Fibroblast of skin of abdomen (primary cell): ENCODE measurements around the gene REC114. TPM values are rescaled to one million over a fixed set of nuclear protein-coding genes. Genes with fewer than 3 reads are reported as not detected.
"Not testable (repeated sequence)": the region's sequence is repeated elsewhere in the genome, so short reads cannot be mapped to it uniquely, and the experiment has no call there.

ENCODE experiments used
- DNase-seq: peaks from one replicate; pipeline ENCODE4 v3.0.0-alpha.2; 2013
- polyA plus RNA-seq, 2 experiments: library from polyadenylated mRNA; unstranded; fragments of 120-200 nt; gene quantifications; one replicate each; pipeline ENCODE4 v1.2.1, GENCODE V29; 2013; ENCODE audit not compliant: insufficient read length in 2 of 2

The REC114 gene, protein sequence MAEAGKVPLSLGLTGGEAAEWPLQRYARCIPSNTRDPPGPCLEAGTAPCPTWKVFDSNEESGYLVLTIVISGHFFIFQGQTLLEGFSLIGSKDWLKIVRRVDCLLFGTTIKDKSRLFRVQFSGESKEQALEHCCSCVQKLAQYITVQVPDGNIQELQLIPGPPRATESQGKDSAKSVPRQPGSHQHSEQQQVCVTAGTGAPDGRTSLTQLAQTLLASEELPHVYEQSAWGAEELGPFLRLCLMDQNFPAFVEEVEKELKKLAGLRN
- not detected for polyA plus RNA-seq (2013, experiment 1 of 2; ENCODE audit: insufficient read length)
- polyA plus RNA-seq (2013, experiment 2 of 2; ENCODE audit: insufficient read length), result not detected

DNA sequence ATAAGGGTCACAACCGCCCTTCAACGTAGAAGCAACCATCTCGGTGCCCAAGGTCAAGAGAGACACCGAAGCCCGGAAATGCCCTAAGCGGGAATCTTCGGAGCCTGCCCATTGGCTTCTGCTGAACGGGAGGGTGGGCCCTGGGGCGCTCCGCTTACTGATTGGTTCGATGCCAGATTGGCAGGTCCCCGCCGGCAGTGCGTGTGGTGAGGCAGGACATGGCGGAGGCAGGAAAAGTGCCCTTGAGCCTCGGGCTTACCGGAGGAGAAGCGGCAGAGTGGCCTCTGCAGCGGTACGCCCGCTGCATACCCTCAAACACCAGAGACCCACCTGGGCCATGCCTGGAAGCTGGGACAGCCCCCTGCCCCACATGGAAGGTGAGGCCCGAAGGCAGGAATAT is at the start of gene REC114:
TSS of gene REC114 (plus strand) at position 197 of the 400 bp plus-strand sequence. CDS start at position 219, 22 bp downstream.
- DNase-seq, result no peak

DNA sequence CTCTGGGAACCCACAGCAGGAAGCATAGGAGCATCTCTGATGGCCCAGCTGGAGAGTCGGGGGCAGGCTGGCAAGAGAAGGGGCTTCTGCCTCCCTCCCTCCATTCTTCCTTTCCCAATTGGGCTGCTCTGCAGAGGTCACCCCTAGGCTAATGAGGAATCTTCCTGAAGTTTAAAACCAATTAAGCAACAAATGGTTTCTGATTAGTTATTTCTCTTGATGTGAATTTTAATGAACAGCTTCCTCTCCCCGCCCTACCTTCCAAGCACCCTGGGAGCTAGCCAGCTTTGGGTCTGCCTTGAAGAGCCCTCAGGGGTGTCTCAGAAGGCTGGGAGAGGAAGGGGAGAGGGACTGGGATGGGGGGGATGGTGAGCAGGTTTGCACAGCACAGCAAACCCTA is 49.6 kb upstream of the REC114 start:
- no peak for DNase-seq

DNA sequence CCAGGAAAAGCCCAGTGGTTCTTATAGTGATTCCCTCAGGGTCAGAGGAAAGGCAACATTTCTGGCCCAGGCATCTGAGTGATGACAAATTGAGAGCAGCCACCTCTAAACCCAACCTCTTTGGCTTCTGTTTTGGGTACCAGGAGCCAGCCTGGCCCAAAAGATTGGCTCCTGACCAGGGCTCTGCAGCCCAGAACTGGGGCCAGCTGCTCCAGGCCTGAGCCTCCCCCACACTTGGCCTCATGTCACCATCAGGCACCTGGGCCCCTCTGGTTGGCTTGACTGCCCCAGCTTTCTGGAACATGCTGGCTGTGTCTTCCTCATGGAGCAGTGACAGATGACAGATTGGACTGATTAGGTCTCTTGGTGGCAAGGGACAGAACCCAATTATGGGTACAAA is 48.2 kb upstream of the REC114 start:
- DNase-seq, result no peak

DNA sequence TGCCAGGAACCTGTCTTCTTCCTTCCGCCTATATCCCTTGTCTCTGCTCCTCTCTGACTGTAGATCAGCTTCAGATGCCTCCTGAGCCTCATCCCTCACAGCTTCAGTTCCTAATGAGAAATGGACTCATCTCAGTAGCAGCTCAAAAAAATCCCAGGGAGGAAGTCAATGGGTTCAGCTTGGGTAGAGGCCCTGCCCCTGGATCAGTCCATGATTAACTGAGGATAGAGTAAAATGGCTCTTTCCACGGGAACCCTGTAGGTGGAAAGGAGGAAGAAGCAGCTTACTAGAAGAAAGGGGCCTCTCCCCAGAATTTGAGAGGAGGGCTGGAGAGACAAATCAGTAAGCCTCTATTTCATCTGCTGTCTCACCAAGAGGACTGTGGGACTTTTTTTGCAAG is 47.3 kb upstream of the REC114 start:
- DNase-seq, result no peak

DNA sequence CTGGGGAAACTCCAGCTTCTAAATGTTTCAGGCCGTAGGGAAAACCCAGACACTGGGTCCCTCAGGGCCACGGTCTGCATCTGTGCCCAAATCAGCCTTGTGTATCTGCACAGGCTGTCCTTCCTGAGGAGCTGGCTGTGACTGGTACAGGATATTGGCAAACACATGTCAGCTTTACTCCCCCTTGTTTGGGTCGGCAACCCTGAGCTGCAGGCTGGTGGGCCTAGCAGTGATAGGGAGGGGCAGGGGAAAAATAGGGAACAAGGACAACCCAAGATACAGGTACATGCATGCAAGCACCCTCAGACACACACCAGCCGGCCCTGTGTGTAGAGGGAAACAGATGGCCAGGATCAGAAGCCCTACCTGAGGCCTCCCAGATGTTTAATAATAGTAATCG is 45.5 kb upstream of the REC114 start:
- DNase-seq, result no peak

DNA sequence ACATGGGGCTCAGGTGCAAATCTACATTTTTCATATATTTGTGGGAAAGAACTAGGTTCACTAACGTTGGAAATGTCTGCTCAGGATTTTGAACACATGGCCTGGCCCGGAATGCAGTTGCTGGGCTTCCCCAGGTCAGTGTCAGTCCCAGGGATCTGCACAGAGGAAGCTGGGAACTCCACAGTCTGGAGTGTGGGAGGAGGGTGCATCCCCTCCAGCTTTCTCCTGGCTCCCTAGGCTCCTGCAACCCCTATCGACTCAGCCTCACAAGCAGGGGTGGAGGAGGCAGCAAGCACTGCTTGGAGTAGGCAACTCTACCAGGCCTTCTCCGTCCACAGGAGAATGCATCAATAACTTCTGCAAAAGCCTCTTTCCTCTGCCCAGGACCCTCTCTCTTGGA is 44.1 kb upstream of the REC114 start:
- DNase-seq, result no peak

DNA sequence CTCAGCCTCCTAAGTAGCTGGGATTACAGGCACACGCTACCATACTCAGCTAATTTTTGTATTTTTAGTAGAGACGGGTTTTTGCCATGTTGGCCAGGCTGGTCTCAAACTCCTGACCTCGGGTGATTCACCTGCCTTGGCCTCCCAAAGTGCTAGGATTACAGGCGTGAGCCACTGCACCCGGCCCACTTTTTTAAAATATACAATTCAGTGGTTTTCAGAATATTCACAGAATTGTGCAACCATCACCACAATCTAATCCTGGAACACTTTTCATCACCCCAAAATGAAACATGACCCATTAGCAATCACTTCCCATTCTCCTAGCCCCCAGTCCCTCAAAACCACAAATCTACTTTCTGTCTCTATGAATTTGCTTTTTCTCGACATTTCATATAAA is 42.7 kb upstream of the REC114 start:
- peak; percentile 52 for DNase-seq

DNA sequence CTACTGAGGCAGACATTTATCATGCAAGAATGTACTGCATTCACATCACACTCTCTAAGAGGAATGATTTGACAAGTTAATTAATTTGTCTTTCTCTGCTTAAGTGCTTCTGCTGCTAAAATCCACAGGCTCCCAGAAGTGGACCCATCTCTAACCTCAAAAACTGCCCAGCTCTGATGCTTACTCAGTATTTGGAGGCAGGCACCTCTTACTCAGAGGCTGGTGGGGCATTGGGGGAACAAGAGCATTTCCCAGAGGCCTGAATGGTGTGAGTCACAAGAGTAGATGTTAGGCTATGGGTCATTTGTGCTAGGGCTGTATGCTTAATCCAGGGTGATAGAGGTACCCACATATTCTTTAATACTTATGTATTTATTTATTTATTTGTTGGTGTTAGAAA is 39.8 kb upstream of the REC114 start:
- no peak for DNase-seq

DNA sequence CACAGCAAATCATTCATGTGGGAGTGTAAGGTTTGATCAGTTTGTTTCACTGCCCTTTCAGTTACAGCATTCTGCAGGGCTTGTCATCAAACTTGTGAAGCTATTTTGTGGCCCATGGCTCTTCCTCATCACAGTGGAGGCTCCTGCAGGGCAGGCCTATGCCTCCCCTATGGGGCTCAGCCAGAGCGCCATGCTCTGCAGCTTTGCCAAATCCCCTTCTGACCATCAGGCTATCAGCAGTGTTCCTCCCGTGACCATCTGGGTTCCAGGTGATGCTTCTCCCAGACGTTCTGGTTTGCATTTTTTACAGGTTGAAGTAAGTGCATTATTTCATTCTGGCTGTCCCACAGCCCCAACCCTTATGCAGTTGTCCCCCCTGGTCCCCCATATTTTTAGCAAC is 28.1 kb upstream of the REC114 start:
- DNase-seq, result no peak

DNA sequence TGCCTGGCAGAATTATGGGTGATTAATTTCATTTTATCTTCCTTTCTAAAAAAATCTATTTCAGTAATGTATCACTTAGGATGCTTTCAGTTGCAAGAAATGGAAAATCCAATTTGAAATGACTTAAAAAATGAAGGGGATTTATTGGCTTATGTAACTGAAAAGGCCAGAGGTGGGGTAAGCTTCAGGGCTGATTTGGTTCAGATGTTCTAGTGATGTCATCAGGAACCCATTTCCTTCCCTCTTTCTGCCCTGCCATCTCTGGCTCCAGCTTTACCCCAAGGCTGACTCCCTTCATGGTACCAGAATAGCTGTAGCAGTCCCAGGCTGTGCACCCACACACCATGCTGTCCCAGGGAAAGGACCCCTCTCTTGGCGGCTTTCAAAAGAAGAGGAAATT is 18.5 kb upstream of the REC114 start:
- DNase-seq, result no peak

DNA sequence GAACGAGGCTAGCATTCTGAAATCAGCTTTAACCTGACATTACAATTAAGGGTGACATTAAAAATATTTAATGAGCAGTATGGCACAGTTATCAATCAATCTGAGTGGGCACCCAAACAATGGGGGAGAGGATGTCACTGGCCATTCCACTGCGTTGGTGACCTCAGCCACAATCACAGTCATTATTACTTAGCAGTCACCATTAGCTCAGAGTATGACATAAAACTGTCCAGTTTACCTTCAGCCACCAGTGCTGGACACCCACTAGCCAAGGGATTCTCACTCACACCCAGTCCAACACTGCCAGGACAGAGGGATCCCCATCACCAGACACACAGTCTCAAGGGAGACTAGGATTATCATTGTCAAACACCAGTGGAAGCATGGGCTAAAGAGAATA is 17.5 kb upstream of the REC114 start:
- DNase-seq, result no peak

DNA sequence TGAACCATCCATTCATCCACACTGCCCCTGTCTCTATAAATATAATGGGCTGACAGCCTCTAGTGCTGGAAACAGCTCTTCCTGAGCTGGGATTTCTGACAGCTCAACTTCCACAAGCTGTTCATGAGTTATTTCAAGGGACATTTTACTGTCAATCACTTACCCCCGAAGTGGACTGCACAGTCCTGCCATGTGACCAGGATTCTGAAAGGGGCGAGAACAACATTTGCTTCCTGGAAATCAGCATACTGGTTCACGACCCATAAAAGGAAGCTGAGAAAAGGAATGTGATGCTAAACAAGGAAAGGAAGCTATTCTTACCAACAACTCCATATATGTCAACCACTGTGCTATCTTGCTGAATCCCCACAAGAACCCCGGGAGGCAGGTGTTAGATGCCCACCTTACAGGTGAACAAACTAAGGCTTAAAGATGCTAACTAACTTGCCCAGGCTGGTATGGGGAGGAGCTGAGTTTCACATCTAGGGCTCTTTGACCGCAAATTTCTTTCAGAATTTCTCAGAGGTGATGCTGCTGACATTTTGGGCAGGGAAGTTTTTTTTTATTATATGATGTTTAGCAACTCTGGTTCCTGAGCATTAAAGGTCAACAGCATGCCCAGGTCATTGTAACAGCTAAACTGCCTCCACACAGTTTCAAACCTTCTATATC is 16.5 kb upstream of the REC114 start:
- no peak for DNase-seq

DNA sequence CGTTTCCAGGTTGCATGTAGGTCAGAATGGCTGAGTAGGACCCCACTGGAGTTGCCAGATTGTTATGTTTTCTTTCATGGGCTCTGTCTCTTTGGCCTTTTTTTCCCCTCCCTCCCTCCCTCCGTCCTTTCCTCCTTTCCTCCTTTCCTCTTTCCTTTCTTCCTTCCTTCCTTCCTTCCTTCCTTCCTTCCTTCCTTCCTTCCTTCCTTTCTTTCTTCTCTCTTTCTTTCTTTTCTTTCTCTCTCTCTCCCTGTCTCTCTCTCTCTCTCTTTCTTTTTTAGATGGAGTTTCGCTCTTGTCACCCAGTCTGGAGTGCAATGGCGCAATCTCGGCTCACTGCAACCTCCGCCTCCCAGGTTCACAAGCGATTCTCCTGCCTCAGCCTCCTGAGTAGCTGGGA is 11.6 kb upstream of the REC114 start:
- DNase-seq, result not testable (repeated sequence)

DNA sequence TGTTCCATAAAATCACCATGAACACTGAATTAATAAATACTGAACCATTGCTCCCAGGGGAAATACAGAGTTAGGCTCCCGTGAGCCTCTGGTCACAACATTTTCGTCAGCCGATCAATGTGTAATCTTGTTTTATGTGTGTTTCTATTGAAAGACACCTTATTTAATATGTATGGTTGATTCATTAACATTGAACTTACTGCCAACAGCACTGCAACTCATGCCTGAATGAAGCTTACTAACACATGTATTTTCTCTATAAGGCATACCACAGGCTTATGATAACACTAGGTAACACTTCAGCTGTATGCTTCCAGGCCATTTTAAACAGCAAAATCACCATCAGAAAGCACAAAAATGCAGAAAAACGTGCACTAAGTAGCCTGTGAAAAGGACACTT is 9.1 kb upstream of the REC114 start:
- DNase-seq, result no peak

DNA sequence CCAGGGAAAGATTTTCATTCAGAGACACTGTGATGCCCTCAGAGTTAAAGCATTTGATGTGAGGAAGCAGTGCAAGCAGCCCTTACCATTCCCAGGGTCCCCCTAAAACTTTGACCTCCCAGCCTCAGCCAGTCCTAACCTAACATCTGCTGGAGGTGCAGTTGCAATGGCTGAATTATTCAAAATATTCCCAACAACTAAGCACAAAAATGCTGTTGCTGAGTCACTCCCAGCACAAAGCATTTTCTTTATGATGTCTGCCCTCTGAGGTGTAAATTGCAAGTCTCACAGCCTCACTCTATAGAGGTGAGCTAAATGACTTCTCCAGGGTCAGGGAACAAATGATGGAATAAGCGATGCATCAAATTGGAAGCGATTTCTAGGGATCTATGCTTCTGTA is 6.4 kb upstream of the REC114 start:
- DNase-seq, result no peak

DNA sequence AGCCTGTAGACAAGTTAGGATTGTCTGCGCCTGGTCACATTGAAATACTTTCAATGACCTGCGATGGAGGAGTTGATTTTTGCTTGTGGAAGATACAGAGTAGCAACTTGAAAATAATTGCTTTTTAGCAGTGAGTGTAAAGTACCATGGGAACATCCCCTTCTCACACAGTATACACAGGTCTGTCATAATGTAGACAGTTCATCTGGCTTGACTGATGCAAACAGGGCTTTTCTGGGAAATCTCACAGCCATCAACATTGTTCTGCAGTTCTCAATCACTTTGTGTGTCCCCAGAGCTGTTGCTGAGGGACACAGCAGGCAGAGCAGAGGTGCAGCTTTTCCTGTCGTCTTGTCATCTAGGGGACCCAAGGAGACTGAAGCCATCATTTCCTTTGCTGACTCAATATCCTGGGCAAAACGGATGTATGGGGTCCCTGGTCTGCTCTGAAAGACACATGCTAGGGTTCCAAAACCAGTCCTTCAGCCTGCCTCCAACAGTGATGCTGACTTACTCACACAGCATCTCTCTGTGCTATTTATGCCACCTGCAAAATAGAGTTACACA is 5.3 kb upstream of the REC114 start:
- DNase-seq, result no peak

DNA sequence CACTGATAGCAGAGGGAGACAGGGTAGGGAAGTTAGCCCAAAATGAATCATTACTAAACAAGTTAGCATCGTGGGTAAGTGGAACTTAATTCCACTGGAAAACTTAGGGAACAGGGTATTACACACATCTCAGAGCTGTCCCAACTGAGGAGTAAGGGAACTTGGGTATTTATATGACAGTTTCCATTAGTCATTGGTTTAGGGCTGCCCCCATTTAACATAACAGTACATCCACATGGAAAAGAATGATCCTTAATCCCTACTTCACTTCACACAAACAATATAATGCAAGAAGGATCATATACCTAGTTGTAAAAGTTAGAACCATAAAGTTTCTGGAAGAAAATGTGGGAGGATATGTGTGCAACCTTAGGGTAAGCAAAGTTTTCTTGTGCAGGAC is 4.3 kb upstream of the REC114 start:
- no peak for DNase-seq

DNA sequence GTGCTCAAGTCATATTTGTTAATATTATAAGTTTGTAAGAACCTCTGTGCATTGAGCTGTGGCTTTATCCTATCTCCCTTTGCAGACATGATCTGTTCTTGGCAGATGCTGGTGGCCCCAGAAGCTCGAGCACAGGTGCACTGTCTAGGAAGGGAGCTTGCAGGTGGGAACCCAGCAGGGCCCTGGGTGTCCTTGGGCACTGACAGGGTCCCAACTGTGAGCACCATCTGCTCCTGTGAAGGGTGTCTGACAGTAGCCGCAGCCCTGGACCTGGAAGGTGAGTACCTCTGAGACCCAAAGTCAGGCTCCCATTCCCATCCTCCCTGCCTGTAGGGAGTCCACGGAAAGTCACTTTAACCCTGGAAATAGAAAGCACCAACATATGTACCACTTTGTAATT is 2.4 kb upstream of the REC114 start:
- no peak for DNase-seq

DNA sequence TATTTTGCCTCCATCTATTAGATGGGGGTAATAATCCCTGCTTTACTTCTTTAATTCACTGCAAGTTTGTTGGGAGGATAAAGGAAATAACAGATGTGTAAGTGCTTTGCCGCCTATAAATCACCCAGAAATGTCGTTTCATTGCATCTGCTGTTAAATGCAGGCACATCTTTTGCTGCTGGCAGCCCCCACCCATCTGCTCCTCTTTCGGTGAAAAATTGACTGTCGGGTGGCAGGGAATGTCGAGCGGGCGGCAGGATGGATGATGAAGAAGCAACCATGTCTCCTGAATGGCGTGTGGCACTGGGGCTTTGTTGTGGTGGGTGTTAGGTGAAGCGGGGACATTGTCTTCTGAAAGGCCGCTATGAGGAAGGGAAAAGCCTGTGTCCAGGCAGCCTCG is 543 bp upstream of the REC114 start:
- no peak for DNase-seq

DNA sequence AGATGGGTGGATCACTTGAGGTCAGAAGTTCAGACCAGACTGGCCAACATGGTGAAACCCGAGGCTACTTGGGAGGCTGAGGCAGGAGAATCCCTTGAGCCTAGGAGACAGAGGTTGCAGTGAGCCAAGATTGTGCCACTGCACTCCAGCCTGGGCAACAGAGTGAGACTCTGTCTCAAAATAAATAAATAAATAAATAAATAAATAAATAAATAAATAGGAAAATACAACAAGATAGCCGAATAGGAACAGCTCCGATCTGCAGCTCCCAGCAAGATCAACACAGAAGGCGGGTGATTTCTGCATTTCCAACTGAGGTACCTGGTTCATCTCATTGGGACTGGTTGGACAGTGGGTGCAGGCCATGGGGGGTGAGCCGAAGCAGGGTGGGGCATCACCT is 4.5 kb downstream of the REC114 start:
- not testable (repeated sequence) for DNase-seq

DNA sequence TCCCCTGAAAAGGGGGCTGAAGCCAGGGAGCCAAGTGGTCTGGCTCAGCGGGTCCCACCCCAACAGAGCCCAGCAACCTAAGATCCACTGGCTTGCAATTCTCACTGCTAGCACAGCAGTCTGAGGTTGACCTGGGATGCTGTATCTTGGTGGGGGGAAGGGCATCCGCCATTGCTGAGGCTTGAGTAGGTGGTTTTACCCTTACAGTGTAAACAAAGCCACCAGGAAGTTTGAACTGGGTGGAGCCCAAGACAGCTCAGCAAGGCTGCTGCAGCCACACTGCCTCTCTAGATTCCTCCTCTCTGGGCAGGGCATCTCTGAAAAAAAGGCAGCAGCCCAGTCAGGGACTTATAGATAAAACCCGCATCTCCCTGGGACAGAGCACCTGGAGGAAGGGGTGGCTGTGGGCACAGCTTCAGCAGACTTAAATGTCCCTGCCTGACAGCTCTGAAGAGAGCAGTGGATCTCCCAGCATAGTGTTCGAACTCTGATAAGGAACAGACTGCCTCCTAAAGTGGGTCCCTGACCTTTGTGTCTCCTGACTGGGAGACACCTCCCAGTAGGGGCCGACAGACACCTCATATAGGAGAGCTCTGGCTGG is 5.3 kb downstream of the REC114 start:
- DNase-seq, result not testable (repeated sequence)

DNA sequence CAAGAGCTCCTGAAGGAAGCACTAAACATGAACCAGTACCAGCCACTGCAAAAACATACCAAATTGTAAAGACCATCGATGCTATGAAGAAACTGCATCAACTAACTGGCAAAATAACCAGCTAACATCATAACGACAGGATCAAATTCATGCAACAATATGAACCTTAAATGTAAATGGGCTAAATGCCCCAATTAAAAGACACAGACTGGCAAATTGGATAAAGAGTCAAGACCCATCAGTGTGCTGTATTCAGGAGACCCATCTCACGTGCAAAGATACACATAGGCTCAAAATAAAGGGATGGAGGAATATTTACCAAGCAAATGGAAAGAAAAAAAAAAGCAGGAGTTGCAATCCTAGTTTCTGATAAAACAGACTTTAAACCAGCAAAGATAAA is 7.0 kb downstream of the REC114 start:
- not testable (repeated sequence) for DNase-seq

DNA sequence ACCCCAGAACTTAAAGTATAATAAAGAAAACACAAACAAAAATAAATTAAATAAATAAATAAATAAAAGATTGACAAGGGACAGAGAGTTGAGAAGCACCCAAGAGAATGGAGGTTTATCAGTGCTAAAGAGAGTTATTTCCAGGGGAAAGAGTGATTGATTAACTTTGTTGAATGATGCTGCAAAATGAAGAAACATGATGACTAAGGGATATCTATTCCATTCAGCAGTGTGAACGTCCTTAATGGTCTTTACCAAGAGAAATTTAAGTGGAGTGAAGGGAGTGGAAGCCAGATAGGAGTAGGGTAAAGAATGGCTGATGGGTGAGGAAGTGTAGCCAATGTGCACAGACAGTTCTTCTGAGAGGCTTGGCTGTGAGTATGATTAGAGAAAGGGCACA is 11.1 kb downstream of the REC114 start:
- DNase-seq, result no peak

DNA sequence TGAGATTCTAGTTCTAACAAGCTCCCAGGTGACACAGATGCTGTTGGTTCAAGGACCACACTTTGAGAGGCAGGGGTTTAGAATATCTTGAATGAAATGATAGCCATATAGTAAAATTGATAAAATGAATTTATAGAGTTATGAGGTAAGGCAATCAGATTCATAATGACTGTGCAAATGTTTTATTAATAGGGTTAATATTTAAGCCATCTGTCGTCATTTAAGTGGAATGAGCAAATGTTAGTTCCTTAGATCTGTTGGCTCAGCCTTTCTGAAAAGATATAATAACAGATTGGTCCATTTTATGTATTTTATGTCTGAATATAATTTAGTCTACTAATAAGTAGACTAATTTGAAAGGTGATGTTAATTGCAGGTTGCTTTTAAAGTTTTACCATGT is 12.9 kb downstream of the REC114 start:
- DNase-seq, result no peak
